Measurements from ENCODE around the gene APBA1.

The APBA1 gene

DNA sequence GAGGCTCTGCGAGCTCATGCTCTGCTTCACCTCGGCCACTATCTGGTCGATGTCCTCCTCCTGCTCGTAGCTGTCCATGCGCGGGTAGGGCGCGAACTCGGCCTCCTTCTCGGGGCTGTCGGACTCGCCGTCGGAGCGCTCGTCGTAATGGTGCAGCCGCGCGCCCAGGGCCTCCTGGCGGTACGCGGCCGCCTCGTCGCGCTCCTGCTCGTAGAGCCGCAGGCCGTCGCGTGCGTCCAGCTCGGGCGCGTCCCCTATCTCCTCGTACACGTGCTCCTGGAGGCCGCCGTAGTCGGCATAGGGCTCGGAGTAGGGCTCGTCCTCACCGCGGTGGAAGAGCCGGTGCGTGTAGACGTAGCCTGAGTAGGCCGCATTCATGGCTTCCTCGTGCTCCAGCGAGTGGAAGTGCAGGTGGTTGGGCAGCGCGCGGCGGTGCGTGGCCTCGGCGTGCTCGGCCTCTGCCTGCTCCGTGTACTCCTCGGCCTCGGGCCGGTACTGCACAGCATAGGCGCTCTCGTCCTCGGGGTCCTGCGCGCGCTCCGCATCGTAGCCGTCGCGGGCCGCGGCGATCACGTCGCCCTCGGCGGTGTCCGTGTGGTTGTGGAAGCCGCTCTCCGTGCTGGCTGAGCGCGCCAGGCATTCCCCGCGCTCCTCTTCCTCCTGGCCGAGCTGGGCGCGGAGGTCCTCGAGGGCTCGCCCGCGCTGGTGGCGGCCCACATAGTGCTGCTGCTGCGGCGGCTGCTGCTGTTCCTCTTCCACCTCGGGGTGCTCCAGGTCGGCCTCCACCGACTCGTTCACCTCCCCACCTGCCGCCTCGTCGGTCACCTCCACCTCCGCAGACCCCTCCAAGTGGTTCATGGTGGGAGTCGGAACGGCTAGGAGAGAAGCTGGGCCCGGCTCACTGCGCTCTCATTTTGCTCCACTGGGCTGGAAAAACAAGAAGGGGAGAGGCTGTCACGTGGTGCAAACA, 155.5 kb downstream of the APBA1 start:
- DNase-seq: no peak

DNA sequence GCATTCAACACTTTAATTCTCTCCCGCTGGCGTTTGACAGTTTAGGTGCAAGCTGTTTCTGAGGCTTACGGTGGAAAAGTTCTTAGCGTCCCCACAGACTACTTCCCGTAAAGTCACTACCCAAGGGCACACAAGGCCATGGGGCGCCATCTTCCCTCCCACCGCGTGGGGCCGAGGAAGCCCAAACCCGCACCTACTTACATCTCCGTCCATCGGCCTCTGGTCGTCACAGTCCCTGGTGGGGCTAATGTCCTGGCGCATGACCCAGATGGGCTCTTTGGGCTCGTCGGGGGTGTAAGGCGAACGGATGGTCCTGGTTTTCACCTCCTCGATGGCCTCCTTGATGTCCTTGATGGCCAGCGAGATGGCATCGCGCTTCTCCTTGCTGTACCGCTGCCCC, 156.4 kb downstream of the APBA1 start:
- DNase-seq: no peak

DNA sequence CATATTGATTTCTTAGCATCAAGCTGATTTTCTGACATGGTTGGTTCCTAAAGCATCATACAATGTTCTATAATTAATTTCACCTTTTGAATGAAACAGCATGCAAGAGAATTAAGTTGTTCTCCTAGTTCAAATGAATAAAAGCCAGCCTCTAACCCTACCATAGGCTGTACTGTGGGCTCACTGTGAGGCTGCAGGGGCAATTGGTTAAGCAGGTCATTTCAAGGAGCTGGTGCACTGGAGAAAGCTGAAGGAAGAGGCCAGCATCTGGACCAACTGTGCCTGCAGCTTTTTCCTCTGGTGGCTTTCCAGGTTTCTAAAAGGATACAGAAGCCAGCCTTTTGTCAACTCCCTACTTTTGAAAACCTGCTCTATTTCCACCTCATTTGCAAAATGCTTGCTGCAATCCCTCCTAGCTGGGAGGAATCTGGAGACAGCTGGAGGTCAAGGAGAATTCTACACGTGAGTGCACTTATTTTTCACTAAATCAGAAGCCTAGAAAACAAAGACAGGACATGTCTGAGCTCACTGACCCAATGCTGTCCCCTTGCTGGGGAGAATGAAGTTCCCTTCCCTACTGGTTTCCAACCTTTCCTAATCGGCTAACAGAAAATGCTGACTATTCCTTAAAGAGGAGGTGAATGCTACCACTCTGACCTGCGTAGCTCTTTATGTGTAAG, 158.9 kb downstream of the APBA1 start:
- no peak for DNase-seq

DNA sequence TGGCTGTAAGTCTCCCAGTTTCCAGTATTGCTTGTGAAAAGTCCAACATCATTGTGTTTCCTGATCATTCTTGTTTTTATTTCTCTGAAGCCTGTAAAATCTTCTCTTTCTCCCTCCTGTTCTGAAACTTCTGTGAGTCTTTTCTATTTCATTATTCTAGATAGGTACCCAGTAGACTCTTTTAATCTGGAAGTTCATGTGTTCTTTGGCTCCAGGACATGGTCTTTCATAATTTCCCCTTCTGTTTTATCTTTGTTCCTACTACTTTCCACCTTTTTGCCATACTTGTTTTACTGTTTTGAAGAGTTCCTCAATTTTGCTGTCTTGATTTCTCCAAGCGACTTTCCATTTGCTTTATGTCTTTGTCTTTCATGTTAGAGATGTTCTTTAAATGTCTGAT, 168.1 kb downstream of the APBA1 start:
- DNase-seq: no peak

DNA sequence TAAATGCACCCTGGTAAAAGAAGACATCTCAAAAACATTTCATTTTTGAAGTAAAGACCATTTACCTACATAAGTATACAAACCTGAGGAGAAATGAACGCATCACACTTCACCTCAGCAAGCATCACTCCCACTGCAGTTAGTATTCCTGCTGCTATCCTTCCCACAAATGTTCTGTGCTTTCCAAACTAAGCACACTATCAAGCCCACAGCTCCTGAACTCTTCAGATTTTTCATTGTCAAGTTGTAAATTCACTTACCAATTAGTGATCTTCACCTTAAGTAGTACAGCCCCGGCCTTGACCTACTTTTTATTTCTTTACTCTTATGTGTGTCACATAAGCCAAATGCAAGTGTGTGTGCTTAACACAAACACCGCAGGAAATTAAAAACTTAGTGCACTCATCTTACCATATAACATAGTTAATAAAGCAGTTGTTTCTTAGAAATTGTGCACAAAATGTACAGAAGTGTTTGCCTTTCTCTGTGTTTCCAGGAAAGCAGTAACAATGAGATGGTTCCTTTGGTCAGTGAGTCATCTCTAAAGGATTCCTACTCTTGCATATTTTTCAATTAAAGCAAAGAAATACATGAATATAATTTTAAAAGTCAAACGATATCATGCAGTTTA, 169.4 kb downstream of the APBA1 start:
- peak; percentile 53 for DNase-seq

DNA sequence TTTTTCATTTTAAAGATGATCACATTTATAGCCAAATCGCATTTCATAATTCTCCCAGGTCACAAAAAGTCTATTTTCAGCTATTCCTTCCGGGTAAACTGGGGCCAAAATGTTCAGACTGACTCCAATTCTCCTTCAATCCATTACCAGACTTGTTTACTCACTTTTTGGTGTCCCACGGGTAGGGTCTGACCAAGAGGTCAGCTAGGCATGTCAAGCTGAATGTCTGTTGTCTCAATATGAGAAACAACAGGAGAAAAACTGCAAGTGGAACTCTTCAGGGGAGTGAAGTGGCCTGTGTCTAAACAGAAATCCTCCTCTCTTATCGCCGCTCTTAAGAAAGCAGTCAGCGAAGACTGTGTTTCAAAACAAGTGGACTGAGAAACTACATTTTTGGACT, 171.3 kb downstream of the APBA1 start:
- DNase-seq: no peak

DNA sequence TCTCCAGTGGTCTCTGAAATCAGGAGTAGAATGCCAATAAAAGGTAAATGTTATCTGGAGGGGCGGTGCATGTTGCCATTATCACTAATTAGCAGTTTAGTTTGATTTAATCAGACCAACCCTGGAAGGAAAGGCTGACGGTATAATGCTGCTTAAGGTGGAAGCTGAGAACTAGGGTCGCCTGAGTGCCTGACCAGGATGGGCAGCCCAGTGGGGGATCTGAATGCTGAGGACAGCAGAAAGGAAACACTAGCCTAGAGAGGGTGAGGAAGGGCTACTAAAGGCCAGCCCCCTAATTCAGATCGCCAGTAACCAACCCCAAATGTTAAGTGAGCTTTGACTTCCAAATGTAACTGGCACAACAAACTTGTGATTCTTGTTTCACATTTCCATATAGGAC, 172.2 kb downstream of the APBA1 start:
- no peak for DNase-seq

DNA sequence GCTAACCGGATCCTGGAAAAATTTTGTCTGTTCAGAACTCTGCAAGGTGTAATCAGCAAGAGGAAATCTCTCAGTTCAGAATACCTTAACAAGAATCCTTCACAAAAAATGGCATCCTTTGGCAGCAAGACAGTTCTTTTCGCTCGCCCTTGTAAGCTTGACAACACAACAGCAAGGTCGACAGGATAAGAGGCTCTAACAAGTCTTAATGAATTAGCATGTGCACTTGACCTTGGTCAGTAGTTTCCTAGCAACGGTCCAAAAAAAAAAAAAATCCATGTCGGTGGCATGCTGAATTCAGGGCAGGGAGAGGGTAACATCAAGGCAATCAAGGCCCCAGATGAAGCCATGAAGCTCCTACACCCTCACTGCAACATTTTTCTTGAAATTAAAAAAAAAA, 172.8 kb downstream of the APBA1 start:
- no peak for DNase-seq

DNA sequence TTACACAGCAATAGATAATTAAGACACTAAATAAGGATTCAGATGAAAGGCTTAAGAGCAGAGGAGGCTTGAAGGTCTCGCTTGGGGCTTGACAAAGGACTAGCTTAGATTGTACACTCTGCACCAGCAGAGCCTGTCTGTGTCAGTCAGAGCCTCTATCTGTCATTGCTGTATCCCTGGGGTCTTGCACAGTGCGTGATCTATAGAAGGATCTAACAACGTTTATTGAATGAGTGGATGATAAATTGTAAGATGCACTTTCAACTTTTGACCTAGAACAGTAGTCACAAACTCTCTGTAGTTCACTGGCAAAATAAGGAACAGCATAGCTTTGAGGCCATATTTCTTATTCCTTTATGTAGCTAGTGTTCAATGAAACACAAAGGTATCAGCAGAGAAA, 173.7 kb downstream of the APBA1 start:
- no peak for DNase-seq

DNA sequence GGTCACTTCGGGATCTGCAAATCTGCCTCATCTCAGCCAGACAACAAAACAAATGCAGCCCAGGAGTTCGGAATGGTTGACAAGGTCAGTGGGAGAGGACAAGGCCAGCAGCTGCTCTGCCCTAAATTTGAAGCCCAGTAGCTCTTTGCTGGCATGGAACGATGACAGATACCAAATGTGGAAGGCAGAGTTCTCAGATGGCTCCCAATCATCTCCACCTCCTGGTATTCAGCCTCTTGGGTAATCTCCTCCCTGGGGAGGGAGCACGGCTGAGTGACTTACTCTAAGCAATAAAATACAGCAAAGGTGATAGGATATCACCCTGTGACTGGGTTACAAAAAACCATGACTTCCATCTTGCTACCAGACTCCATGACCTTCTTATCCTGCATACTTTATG, 174.4 kb downstream of the APBA1 start:
- no peak for DNase-seq

DNA sequence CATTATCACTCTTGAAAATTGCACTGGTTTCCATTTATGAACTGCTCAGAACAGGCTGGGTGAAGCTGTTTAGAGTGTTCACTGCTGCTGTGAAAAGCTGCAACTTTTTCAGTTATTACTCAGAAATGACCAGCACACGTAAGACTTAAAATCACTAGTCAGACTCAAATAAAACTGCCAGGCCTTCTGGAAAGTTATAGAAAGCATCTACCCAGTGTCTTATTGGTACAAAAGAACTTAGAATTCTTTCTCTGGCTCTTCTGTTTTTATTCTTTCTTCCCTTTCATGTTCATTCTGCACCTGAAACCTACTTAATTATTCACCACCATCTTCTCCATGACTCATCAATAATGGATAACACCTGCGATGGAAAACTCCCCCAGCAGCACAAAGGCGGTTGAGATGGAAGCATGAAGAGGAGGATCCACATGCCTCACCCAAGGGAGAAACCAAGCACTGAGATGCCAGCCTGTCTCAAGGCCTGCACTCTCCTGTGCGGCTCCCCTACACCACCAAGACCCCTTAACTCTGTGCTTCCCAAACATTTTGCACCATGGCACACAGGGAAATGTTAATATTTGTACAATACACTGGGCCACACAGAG, 175.2 kb downstream of the APBA1 start:
- no peak for DNase-seq

DNA sequence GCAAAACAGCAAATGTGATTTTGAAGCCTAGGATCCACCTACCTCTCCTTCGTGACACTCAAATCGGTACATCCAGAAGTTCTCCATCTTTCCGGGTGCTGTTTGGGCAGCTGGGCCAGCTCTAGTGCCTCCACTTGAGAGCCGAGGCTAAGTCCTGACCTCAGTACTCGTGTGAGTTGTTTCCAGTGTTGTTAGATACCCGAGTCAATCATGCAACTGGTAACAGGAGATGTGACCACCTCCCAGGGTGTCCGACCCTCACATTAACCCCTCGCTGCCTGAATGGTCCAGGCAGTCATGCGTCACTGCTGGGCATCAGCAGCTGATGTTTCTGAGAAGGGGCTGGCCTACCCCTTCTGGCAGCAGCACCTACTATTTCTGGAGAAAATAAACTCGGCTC, 176.9 kb downstream of the APBA1 start:
- DNase-seq: no peak

DNA sequence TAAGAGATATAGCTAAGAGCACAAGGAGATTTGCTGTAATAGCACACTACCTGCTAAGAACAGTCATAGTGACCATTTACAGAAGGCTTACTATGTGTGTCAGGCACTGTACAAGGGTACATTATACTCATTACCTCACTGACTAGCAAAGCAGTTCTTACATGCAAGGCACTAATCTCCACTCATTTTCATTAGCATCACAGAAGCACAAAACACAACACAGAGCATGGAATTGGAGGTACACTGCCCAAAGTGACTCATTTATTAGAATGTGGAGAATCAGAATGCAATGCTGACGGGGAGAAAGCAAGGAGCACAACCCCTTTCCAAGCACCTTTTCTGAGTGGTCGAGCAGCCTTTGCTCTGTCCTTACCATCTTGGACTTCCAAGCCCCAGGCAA, 177.4 kb downstream of the APBA1 start:
- no peak for DNase-seq

DNA sequence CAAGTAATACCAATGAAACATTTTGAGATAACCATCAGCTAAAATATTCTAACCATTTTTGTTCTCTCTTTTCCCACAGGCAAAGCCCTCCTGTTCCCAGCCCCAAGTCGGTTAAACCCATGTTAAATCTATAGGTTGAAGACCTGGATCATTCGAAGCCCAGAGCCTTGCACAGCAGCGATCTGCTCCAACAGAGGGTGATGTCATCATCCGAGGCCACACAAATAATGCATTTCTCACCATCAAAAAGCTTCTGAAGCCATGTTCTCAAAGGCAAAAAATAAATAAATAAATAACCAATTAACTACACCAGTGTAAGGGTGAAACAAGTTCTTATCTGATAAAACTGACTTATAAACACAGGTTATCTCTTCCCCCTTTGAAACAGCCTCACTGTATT, 178.0 kb downstream of the APBA1 start:
- no peak for DNase-seq

DNA sequence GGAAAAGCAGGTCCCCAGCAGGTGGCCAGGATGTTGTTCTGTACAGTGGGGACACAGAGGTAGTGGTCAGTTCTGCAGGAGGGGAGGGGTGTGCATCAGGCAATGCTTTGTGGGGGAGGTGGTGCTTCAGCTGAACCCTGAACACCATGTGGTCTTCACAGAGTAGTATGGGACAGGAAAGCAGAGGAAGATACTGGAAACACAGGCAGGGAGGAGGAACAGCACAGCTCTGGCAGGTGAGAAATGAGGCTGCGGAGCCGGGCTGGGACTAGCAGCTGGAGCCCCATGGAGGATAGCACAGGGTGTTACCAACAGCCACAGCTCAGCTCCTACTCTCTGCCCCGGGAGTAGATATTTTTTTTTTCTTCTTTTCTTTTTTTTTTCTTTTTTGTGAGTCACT, 185.7 kb downstream of the APBA1 start:
- DNase-seq: no peak

DNA sequence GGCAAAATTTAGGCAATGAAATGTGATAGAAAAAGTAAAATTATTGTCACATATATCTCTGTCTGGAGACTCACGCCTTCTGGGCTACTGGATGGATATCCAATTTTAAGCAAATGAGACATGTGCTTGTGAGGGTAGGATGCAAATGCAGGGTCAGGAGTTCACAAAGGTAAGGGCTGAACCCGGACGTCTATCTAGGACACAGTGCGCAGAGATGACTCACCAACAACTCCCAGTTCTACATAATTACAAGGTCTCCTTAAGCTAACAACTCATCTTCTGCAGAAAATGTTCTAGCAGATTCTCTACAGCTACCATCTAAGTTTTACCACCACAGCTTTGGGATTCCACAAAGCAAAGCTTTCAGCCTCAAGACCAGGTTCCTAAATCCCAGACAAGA, 186.7 kb downstream of the APBA1 start:
- DNase-seq: no peak

DNA sequence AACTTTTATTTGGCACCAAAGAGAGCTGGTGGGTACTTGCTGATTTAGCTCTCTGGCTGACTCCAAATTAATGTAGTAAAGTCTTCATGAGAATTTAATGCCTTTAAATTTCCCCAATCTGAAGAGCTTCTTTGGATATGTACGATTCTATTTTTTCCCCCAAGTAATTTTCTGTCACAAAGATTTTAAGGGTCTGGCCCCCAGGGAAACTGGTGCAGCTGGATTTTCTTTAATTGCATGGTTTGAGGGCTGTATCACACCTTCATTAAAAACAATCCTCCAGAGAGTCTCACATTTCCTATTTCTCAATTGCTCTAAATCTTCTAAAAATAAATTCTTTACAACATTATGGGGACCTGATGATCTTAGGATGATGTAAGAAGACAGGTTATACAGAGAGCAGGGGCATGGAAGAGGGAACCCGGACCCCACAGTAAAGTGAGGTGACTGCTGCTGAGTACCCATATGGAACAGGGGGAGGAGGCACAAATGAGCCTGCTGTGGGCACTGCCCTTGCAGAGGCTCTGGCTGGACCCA, 188.2 kb downstream of the APBA1 start:
- DNase-seq: no peak

DNA sequence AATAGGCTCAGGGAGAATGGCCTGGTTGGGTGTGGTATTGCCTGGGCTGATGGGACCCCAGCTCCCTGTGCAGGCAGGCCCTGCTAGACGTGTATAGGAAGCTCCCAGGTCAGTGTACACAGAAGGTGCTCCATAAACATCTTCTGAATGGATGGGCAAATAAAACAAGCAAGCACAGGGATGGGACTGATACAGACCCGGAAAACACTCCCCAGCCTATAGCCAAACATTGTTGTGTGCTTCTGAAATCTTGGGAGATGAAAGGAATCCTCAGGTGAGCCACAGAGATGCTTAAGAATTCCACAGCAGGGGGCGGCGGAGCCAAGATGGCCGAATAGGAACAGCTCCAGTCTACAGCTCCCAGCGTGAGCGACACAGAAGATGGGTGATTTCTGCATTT, 195.4 kb downstream of the APBA1 start:
- no peak for DNase-seq

DNA sequence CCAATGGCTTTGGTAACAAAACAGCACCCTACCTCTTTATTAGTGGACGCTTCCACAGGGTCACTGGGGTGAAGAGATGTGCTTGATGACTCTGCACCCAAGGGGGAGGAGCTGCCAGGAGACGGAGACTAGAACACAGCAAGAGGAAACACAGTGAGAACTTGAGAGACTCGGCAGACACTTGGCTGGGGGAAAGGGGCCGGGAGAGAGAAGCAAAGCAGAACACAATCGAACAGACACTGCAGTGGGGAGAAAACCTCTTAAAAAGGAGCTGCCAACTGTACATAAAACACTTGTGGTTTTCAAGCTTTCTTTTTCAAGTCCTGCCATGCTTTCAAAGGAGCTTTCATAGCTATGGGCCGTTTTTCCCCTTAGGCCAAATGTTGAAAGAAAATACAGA, 196.2 kb downstream of the APBA1 start:
- no peak for DNase-seq

DNA sequence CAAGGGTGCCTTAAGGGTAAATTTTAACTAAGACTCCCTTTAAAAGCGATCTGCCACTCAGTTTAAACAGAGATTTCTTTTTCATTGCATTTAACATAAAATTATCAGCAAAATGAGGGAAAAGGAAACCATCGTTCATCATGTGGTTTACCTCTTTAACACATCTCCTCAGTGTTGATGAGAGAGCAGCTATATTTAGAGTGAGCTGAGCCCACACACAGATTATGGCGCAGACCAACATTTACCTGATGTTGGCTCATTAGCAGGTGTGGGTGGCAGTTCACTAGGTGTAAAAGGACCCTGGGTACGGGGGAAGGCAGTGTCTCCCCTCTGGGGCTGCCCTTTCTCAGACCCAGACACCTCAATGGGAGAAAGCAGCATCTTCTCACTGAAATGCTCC, 197.3 kb downstream of the APBA1 start:
- DNase-seq: no peak

DNA sequence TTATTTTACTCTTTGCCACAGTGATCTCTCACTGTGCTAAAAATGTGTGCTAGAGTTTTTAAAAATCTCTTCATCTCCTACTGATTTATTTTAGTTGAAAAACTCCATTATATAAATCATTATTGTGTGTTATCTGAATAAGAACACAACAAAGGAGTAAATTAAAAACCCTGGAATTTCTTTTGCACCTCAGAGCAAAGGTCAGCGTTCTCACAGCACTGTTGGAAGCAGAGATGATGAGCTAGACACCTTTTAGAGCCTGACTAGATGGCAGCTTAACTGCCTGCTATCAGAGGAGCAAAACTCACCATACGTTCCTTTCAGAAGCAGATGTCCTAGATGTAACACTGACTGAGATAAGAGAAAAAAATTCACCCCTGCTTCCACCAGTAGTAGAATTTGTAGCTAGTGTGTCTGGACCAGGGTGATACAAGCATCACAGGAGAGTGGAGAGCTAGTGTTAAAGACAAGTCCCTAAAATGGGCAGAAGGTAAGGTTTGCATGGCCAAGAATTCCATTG, 200.0 kb downstream of the APBA1 start:
- no peak for DNase-seq

DNA sequence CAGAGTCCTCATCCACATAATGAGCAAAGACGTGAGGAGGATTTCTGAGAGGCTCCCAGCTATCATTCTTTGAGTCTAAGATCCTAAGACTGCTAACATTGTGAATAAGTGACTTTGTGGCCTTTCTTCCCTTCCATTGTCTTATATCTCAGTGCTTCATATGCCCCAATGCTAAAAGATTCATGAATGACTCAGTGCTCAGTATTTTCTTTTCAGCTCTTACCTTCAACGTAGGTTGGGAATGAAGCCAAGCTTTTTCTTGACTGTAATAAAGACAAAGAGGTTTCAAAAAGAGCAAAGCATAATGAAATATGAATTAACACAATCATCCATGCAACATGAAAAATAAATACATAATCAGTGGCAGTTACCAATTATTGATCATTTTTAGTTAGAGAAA, 200.7 kb downstream of the APBA1 start:
- peak; percentile 9 for DNase-seq

All from fibroblast of skin of back (primary cell).